Dedifferentiated amniotic fluid mesenchymal stem cell (primary cell): Measurements from ENCODE around the gene SELENOT.

Experiments
- DNase-seq: peaks from one replicate; pipeline ENCODE4 v3.0.0-alpha.2; 2016; ENCODE audit errors: extremely low spot score

SELENOT gene

GRCh38 chr3:150662410-150663200, 59.5 kb downstream of the SELENOT start:
- no peak for DNase-seq

GRCh38 chr3:150663461-150663860, 60.3 kb downstream of the SELENOT start:
- DNase-seq: no peak

- no peak for DNase-seq
Measured at GRCh38 chr3:150666167-150666566, 63.0 kb downstream of the SELENOT start.

GRCh38 chr3:150673966-150674365, 70.8 kb downstream of the SELENOT start:
- no peak for DNase-seq

GRCh38 chr3:150675587-150675986, 72.5 kb downstream of the SELENOT start:
- DNase-seq: no peak
